GM21367 (cell line): ENCODE measurements around the gene PDE8A.
"Not testable (repeated sequence)": the region's sequence is repeated elsewhere in the genome, so short reads cannot be mapped to it uniquely, and the experiment has no call there.

Experiments
- ATAC-seq: cut with Tn5 transposase; IDR thresholded peaks from one replicate; pipeline ENCODE4 v1.9.1; 2021; ENCODE audit not compliant: unreplicated experiment

Gene PDE8A

GRCh38 chr15:85157344-85157743 is 175.7 kb downstream of the PDE8A start:
- no peak for ATAC-seq

- no peak for ATAC-seq
Observed at GRCh38 chr15:85162237-85162636, 180.6 kb downstream of the PDE8A start.

GRCh38 chr15:85164841-85165466 is 183.3 kb downstream of the PDE8A start:
- no peak for ATAC-seq

DNA sequence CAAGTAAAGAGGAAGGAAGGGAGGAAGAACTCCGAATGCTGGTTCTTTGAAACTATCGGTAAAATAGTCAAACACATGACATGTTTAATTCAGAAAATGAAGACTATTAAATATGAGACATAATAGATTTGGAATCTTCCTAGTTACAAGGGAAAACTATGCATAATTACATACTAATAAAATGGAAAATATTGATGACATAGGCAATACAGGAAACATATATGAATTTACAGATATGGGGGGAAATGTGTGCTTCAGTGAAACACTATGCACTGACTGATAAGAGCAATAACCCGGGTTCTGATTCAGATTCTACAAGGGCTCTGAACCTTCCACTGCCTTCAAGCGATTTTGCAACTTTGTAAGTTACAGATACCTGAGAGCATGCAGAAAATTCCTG is 185.9 kb downstream of the PDE8A start:
- ATAC-seq: no peak

GRCh38 chr15:85168642-85169173 is 187.1 kb downstream of the PDE8A start:
- ATAC-seq: no peak

- ATAC-seq: no peak
Observed at GRCh38 chr15:85171736-85172135, 190.1 kb downstream of the PDE8A start.

- ATAC-seq: no peak
Observed at GRCh38 chr15:85172846-85173490, 191.3 kb downstream of the PDE8A start.

DNA sequence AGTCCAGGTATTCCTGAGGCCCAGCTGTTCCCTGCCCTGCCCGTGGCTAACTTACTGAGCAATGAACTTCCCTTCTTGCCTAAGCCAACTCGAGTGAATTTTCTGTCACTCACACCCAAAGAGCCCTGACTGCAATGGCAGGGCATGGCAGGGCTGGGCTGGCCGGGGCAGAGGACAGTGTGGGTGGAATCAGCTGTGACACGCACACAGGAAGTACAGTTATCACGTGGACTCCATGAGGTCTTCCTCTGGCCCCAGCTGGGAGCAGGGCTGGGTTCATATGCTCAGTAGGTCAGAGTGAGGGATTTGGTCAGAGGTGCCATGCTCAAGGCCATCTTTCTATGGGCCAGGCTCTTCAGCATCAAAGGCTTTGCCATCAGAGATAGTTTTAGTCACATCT is 192.0 kb downstream of the PDE8A start:
- not testable (repeated sequence) for ATAC-seq

DNA sequence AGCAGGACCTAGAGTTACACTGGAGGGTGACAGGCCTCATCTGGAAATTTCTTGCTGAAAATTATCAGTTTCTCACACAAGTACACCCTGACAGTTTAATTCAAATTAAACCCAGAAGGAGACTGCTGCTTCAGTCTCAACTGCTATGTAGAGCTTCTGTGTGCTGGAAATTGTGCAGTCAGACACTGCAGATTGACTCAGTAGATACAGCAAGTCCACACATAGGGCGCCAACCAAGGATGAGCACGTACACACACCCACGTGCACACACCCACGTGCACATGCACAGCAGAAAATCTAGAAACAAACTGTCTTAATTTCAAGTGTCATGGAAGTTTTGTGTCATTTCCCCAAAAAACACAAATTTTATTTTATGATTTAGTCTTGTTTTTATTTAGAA is 192.9 kb downstream of the PDE8A start:
- ATAC-seq: no peak

DNA sequence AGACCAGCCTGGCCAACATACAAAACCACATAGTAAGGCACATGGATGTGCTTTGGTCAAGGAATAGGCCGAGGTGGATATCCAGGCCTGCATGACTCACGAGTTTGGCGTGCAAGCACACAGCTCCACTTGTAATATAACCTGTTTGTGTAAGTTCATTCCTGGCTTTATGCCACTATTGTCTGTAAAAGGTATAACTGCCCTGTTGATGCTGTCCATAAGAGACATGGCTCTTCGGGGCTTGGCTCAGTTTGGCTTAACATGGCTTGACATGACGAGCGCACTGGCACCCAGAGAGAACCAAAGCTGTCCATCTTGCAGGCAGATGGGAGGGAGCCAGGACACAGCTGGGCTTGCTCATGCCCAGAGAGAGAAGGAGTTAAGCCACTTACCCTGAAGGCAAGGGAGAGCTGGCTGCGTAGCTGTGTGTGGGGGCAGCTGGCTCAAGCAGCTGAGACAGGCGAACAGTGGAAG is 195.4 kb downstream of the PDE8A start:
- ATAC-seq: not testable (repeated sequence)

GRCh38 chr15:85178308-85178707 is 196.7 kb downstream of the PDE8A start:
- no peak for ATAC-seq

DNA sequence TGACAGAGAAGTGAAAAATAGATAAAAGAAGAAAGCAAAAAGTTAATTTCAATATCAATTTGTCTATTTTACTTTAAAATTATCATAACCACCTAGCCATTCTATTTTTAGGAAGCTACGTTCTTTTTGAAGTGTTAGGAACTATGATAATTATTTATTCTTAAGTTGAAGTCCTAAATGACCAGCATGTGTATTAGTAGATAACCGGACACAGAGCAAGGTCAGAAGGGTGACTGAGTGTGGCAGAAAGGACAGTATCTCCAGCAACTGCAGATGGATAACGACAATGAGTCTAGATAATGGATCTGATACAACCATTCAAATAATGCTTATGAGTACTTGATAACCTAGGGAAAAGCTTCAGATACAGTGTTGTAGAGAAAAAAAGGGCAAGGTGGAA is 198.0 kb downstream of the PDE8A start:
- ATAC-seq: no peak

GRCh38 chr15:85185350-85185749 is 203.7 kb downstream of the PDE8A start:
- not testable (repeated sequence) for ATAC-seq

- ATAC-seq: not testable (repeated sequence)
Observed at GRCh38 chr15:85188171-85188577, 206.5 kb downstream of the PDE8A start.
